ENCODE measurements around the gene WNT6. TPM values are rescaled to one million over a fixed set of nuclear protein-coding genes. Genes with fewer than 3 reads are reported as not detected.
A peak's percentile ranks its signal among the peaks of the same experiment; 100 is the strongest.

WNT6 gene
- total RNA-seq, 2 donors from 2014 or later = 0.25 to 0.37 TPM

- no peak for DNase-seq
- intact Hi-C loops (cut with DNase I) = no loop called here
- H3K27me3 ChIP-seq = peaks cover 60% of the 10 kb centered on the region
- no peak overlapping the region for H3K27ac ChIP-seq
- no peak for TF ChIP-seq CTCF (IDR thresholded peaks at IDR 0.05)
- H3K36me3 ChIP-seq = no peaks in the 10 kb centered on the region
- no peak overlapping the region for H3K4me3 ChIP-seq
- no peaks in the 10 kb centered on the region for H3K4me1 ChIP-seq
- no peak overlapping the region for H3K9ac ChIP-seq (ENCODE audit: low read depth in 2 of 2, low read length in 2 of 2)
- no peaks in the 10 kb centered on the region for H3K9me3 ChIP-seq
Observed at GRCh38 chr2:218858671-218859555, 692 bp upstream of the WNT6 start.

GRCh38 chr2:218859988-218860831 is 605 bp downstream of the WNT6 start:
- Histone ChIP-seq H3K27me3 (peaks cover 58% of the 10 kb centered on the region), H3K9ac (ENCODE audit: low read depth in 2 of 2, low read length in 2 of 2) (peak overlapping the region in 1 of 2 donors; percentile 35), H3K27ac (no peak overlapping the region), H3K9me3 (no peaks in the 10 kb centered on the region), H3K36me3 (no peaks in the 10 kb centered on the region), H3K4me1 (no peaks in the 10 kb centered on the region), H3K4me3 (peak overlapping the region; percentile 7)
- TF ChIP-seq CTCF (IDR thresholded peaks at IDR 0.05) = no peak
- DNase-seq = no peak
- intact Hi-C loops (cut with DNase I) = no loop called here

- no peak for DNase-seq
- Histone ChIP-seq H3K9me3 (no peaks in the 10 kb centered on the region), H3K9ac (ENCODE audit: low read depth in 2 of 2, low read length in 2 of 2) (no peak overlapping the region), H3K4me1 (no peaks in the 10 kb centered on the region), H3K36me3 (no peaks in the 10 kb centered on the region), H3K4me3 (no peak overlapping the region), H3K27ac (no peak overlapping the region), H3K27me3 (peaks cover 52% of the 10 kb centered on the region)
- TF ChIP-seq CTCF (IDR thresholded peaks at IDR 0.05) = no peak
- intact Hi-C loops (cut with DNase I) = no loop called here
Observed at GRCh38 chr2:218860950-218861381, 1.4 kb downstream of the WNT6 start.

GRCh38 chr2:218861645-218862318 is 2.2 kb downstream of the WNT6 start:
- TF ChIP-seq CTCF (IDR thresholded peaks at IDR 0.05) = no peak
- H3K9ac ChIP-seq (ENCODE audit: low read depth in 2 of 2, low read length in 2 of 2) = no peak overlapping the region
- no peak overlapping the region for H3K27ac ChIP-seq
- no peaks in the 10 kb centered on the region for H3K4me1 ChIP-seq
- intact Hi-C loops (cut with DNase I) = no loop called here
- H3K9me3 ChIP-seq = no peaks in the 10 kb centered on the region
- H3K36me3 ChIP-seq = no peaks in the 10 kb centered on the region
- no peak overlapping the region for H3K4me3 ChIP-seq
- peaks cover 52% of the 10 kb centered on the region for H3K27me3 ChIP-seq
- no peak for DNase-seq

- DNase-seq = no peak
- Histone ChIP-seq H3K27me3 (peaks cover 41% of the 10 kb centered on the region), H3K9me3 (no peaks in the 10 kb centered on the region), H3K9ac (ENCODE audit: low read depth in 2 of 2, low read length in 2 of 2) (no peak overlapping the region), H3K4me3 (no peak overlapping the region), H3K36me3 (no peaks in the 10 kb centered on the region), H3K4me1 (no peaks in the 10 kb centered on the region), H3K27ac (no peak overlapping the region)
- intact Hi-C loops (cut with DNase I) = no loop called here
- no peak for TF ChIP-seq CTCF (IDR thresholded peaks at IDR 0.05)
Observed at GRCh38 chr2:218863021-218863520, 3.5 kb downstream of the WNT6 start.
